K562 (cell line): ENCODE data around the gene NABP2. TPM values are rescaled to one million over a fixed set of nuclear protein-coding genes. Genes with fewer than 3 reads are reported as not detected.

Source experiments
- ATAC-seq: fragments of 200-7000 bp; cut with Tn5 transposase; 3 replicates; pipeline ENCODE4 v1.9.1; 2020; ENCODE audit warnings: moderate library complexity
- BruUV-seq: library from RNA; stranded (reverse); fragments of 400-500 nt; replicated peaks from 2 replicates; lab custom pipeline; 2021; lab: Mats Ljungman, UMichigan
- CTCF ChIA-PET: fragments of 300-600 bp; formaldehyde crosslinking; extraction: SDS; loops from one replicate; lab custom pipeline; 2021; ENCODE audit warnings: low intra/inter-chr PET ratio; lab: Yijun Ruan, JAX
- POLR2A ChIA-PET: fragments of 300-600, 350-650 bp; sonication (Branson Sonifier 250); formaldehyde crosslinking; extraction: SDS; loops from one replicate; lab custom pipeline; 2021; ENCODE audit warnings: antibody characterized with exemption, inconsistent platforms; lab: Yijun Ruan, JAX
- DNase-seq, 4 experiments: peaks; one replicate each; pipeline versions ENCODE4 v3.0.0 to v3.0.0-alpha.2; 2011 to 2018; ENCODE audit warnings: low spot score in 3 of 4, mixed read lengths in 3 of 4; ENCODE audit errors: extremely low read depth in 1 of 4
- FAIRE-seq: peaks from 2 replicates; lab custom pipeline; 2011; peaks lifted over from hg19 to GRCh38; lab: Jason Lieb, UNC
- H2AFZ ChIP-seq: 2 replicates; pipeline ENCODE4 v1.6.0; 2011; ENCODE audit warnings: low read depth, low read length, control low read depth, inconsistent platforms
- H3K27ac ChIP-seq: fragments of 200-600 bp; 3 replicates; pipeline ENCODE4 v1.8.0; 2011; ENCODE audit warnings: low read depth, mild to moderate bottlenecking, control low read depth, inconsistent platforms, low read length, moderate library complexity, mixed read lengths; ENCODE audit errors: extremely low read depth
- H3K27me3 ChIP-seq, 2 experiments: fragments of 300-600 bp in 1 of 2; 2 replicates in 1 of 2; 3 replicates in 1 of 2; pipeline versions ENCODE4 v1.6.0 to v1.8.0; 2011; ENCODE audit warnings: inconsistent platforms in 2 of 2, low read length in 2 of 2, mild to moderate bottlenecking in 1 of 2, mixed read lengths in 1 of 2, moderate library complexity in 1 of 2; ENCODE audit not compliant: control insufficient read depth in 2 of 2, insufficient read depth in 2 of 2
- H3K36me3 ChIP-seq: fragments of 300-600 bp; 3 replicates; pipeline ENCODE4 v1.8.0; 2011; ENCODE audit warnings: mild to moderate bottlenecking, low read length, inconsistent platforms; ENCODE audit not compliant: control insufficient read depth, insufficient read depth
- H3K4me1 ChIP-seq, 2 experiments: fragments of 200-600 bp in 1 of 2; replicated peaks in 1 of 2; 2 replicates in 1 of 2; 3 replicates in 1 of 2; pipeline versions ENCODE4 v1.5.1 to v1.8.0; 2011; ENCODE audit warnings: inconsistent platforms in 2 of 2, low read length in 2 of 2, mild to moderate bottlenecking in 1 of 2, mixed read lengths in 1 of 2, moderate library complexity in 1 of 2; ENCODE audit not compliant: control insufficient read depth in 2 of 2, insufficient read depth in 2 of 2
- H3K4me2 ChIP-seq: 2 replicates; pipeline ENCODE4 v1.6.1; 2011; ENCODE audit warnings: low read length, control low read depth, inconsistent platforms, mixed read lengths; ENCODE audit not compliant: insufficient read depth
- H3K4me3 ChIP-seq: fragments of 200-600 bp; sonication (generic), shearing (Covaris generic); 2 replicates; pipeline ENCODE4 v1.5.1; 2016; ENCODE audit warnings: control low read depth, inconsistent platforms
- H3K79me2 ChIP-seq: fragments of 200-600 bp; 3 replicates; pipeline ENCODE4 v1.8.0; 2011; ENCODE audit warnings: low read length, inconsistent platforms; ENCODE audit not compliant: control insufficient read depth, insufficient read depth
- H3K9ac ChIP-seq, 2 experiments: 2 replicates each; pipeline versions ENCODE4 v1.6.0 to v1.6.1; 2011; ENCODE audit warnings: low read depth in 2 of 2, low read length in 2 of 2, control low read depth in 1 of 2, inconsistent platforms in 1 of 2, mild to moderate bottlenecking in 1 of 2, mixed read lengths in 1 of 2; ENCODE audit not compliant: insufficient read depth in 1 of 2
- H3K9me1 ChIP-seq: one replicate; pipeline ENCODE4 v1.6.0; 2011; ENCODE audit warnings: inconsistent platforms, mild to moderate bottlenecking, low read length, moderate library complexity; ENCODE audit not compliant: control insufficient read depth, insufficient read depth
- H3K9me3 ChIP-seq: replicated peaks from 2 replicates; pipeline ENCODE4 v1.5.1; 2011; ENCODE audit warnings: low read depth, low read length, inconsistent platforms; ENCODE audit not compliant: control insufficient read depth, insufficient read depth
- H4K20me1 ChIP-seq: replicated peaks from 2 replicates; pipeline ENCODE4 v1.6.1; 2011; ENCODE audit warnings: low read length, inconsistent platforms, mixed read lengths; ENCODE audit not compliant: control insufficient read depth, insufficient read depth
- KDM5B ChIP-seq: fragments of 200-600 bp; sonication (generic); IDR thresholded peaks from 2 replicates; pipeline ENCODE4 v1.6.1; 2012; ENCODE audit warnings: low read depth, mild to moderate bottlenecking, moderate library complexity, low read length, control low read depth, inconsistent platforms; ENCODE audit not compliant: insufficient replicate concordance
- RBBP5 ChIP-seq: fragments of 200-600 bp; sonication (generic); IDR thresholded peaks from 2 replicates; pipeline ENCODE4 v1.6.1; 2012; ENCODE audit warnings: borderline replicate concordance, mild to moderate bottlenecking, low read length, control low read depth, inconsistent platforms; ENCODE audit not compliant: insufficient read depth, poor library complexity, severe bottlenecking
- SLC30A9 ChIP-seq: fragments of 250-450 bp; sonication (Bioruptor Pico); IDR thresholded peaks from 2 replicates; pipeline ENCODE4 v1.8.0; 2022; ENCODE audit warnings: mild to moderate bottlenecking, moderate library complexity
- TGIF2 ChIP-seq: sonication (generic); formaldehyde crosslinking; IDR thresholded peaks from 2 replicates; pipeline ENCODE4 v1.8.1; 2022; ENCODE audit warnings: mild to moderate bottlenecking, missing genetic modification reagents, moderate library complexity
- ZNF263 ChIP-seq: sonication (generic); formaldehyde crosslinking; IDR thresholded peaks from 2 replicates; pipeline ENCODE4 v1.8.0; 2022; ENCODE audit warnings: mild to moderate bottlenecking, missing genetic modification reagents, borderline replicate concordance
- WGBS: fragments of 100-300 bp; shearing (Covaris generic); methylation state at CpG from one replicate; pipeline ENCODE4 v1.1.6; 2016; ENCODE audit warnings: low coverage, mixed read lengths; ENCODE audit not compliant: insufficient coverage; ENCODE audit errors: missing lambda C conversion rate; 5-methylcytosine and 5-hydroxymethylcytosine counted together
- in situ Hi-C: fragments of 300-500 bp; cut with MboI; formaldehyde crosslinking; loops from 4 replicates; pipeline ENCODE4 v1.15.0; 2018; ENCODE audit warnings: inconsistent platforms, mixed read lengths
- intact Hi-C: fragments of 100-400 bp; cut with micrococcal nuclease; formaldehyde crosslinking; loops from 2 replicates; pipeline ENCODE4 v1.14.2; 2022
- polyA plus RNA-seq, 8 experiments: library from polyadenylated mRNA; depleted of rRNA in 4 of 8; stranded (reverse) in 5 of 8; unstranded in 3 of 8; fragments of >200 nt; fragmentation: Nextera tagmentation in 2 of 8; fragmentation: Illumina TruSeq in 1 of 8; extraction: Ambion mirVana in 2 of 8; extraction: Trizol in 1 of 8; gene quantifications; 2 replicates each; pipeline versions ENCODE4 v1.2.1 to v1.2.3, GENCODE V29; 2011 to 2014; ENCODE audit warnings: inconsistent platforms in 1 of 8, missing spikeins in 1 of 8
- total RNA-seq, 7 experiments: library from RNA; depleted of rRNA in 6 of 7; stranded (reverse); fragments of >200 nt in 6 of 7; fragmentation: Illumina TruSeq in 2 of 7; extraction: Trizol in 2 of 7; gene quantifications; 2 replicates each; pipeline versions ENCODE4 v1.2.1 to v1.2.3, GENCODE V29; 2011 to 2021; ENCODE audit warnings: low replicate concordance in 1 of 7
- TF ChIP-seq, protein P1 (sequence below), 3 experiments: IDR thresholded peaks in 2 of 3; conservative IDR thresholded peaks in 1 of 3; 2 replicates each; pipeline ENCODE4 v1.5.1; 2011 to 2012; ENCODE audit warnings: low read length in 3 of 3, mild to moderate bottlenecking in 3 of 3, control low read depth in 2 of 3, improper control_type of control experiment in 1 of 3, inconsistent platforms in 1 of 3, low read depth in 1 of 3, mixed read lengths in 1 of 3, moderate library complexity in 1 of 3; ENCODE audit not compliant: insufficient read depth in 2 of 3
- TF ChIP-seq, protein P2 (sequence below), 2 experiments: IDR thresholded peaks; 2 replicates each; pipeline ENCODE4 v1.6.1; 2012; ENCODE audit warnings: improper control_type of control experiment in 2 of 2, low read depth in 2 of 2, low read length in 2 of 2, borderline replicate concordance in 1 of 2
- TF ChIP-seq, protein P3 (sequence below), 3 experiments: fragments of 200-800 bp in 1 of 3; fragments of 250-450 bp in 1 of 3; fragments of 450-650 bp in 1 of 3; sonication (Bioruptor Pico) in 1 of 3; sonication (Bioruptor generic) in 1 of 3; formaldehyde crosslinking in 1 of 3; IDR thresholded peaks; 2 replicates each; pipeline versions ENCODE4 v1.6.1 to v1.8.0; 2016 to 2022; ENCODE audit warnings: mild to moderate bottlenecking in 2 of 3, missing genetic modification characterization in 2 of 3, missing compliant biosample characterization in 1 of 3, moderate library complexity in 1 of 3

NABP2 gene
- total and polyA plus RNA-seq, 9 of the 15 experiments (the other 6 are each of a cell fraction or from before 2014, with no cell fraction given) = 11.3 to 60.6 (median 43.5) TPM

DNA sequence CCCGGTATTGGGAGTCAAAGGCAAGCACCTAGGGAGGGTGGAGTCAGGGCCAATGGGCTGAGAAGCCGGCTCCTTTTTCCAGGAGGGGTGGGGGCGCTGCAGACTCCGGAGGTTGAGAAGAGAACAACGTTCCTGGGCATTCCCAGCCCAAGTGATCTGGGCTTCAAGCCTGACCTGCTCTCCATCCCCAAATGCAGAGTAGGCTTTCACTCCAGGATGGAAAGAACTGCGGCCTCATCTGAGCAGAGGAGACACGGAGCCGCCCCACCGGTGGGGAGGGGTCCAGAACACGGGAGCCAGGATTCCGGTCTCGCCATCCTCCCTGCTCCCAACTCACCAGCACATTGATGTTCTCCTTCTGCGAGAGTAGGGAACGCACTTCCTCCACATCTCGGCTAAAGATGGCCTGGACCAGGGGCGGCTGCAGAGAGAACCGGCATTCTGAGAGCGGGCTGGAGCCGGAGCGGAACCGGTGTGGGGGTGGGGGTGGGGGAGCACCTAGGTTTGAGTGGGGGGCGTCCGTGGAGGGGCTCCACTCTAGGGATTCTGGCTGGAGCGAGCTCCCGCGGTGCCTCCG lies 33.4 kb downstream of the NABP2 start:
- TF ChIP-seq, protein P1, sequence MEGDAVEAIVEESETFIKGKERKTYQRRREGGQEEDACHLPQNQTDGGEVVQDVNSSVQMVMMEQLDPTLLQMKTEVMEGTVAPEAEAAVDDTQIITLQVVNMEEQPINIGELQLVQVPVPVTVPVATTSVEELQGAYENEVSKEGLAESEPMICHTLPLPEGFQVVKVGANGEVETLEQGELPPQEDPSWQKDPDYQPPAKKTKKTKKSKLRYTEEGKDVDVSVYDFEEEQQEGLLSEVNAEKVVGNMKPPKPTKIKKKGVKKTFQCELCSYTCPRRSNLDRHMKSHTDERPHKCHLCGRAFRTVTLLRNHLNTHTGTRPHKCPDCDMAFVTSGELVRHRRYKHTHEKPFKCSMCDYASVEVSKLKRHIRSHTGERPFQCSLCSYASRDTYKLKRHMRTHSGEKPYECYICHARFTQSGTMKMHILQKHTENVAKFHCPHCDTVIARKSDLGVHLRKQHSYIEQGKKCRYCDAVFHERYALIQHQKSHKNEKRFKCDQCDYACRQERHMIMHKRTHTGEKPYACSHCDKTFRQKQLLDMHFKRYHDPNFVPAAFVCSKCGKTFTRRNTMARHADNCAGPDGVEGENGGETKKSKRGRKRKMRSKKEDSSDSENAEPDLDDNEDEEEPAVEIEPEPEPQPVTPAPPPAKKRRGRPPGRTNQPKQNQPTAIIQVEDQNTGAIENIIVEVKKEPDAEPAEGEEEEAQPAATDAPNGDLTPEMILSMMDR (IDR thresholded peaks at IDR 0.05 in 2 of 3, conservative IDR thresholded peaks at IDR 0.05 in 1 of 3; ENCODE audit: insufficient read depth in 2 of 3, low read depth in 1 of 3, low read length in 3 of 3) = peak; percentile 8 to 28 (median 13); a peak in 2 of 6 replicates
- TF ChIP-seq ZNF263 (CRISPR knock-in tag) = peak; percentile 8; the same call in 1 of the 2 replicates
- TF ChIP-seq, protein P2, sequence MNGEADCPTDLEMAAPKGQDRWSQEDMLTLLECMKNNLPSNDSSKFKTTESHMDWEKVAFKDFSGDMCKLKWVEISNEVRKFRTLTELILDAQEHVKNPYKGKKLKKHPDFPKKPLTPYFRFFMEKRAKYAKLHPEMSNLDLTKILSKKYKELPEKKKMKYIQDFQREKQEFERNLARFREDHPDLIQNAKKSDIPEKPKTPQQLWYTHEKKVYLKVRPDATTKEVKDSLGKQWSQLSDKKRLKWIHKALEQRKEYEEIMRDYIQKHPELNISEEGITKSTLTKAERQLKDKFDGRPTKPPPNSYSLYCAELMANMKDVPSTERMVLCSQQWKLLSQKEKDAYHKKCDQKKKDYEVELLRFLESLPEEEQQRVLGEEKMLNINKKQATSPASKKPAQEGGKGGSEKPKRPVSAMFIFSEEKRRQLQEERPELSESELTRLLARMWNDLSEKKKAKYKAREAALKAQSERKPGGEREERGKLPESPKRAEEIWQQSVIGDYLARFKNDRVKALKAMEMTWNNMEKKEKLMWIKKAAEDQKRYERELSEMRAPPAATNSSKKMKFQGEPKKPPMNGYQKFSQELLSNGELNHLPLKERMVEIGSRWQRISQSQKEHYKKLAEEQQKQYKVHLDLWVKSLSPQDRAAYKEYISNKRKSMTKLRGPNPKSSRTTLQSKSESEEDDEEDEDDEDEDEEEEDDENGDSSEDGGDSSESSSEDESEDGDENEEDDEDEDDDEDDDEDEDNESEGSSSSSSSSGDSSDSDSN (IDR thresholded peaks at IDR 0.05; ENCODE audit: borderline replicate concordance in 1 of 2, low read depth in 2 of 2, low read length in 2 of 2) = 0 out of 4 replicates have a peak, but pooled peaks of 1 of the 2 experiments have one; percentile 41
- TF ChIP-seq KDM5B = peak; percentile 33
- TF ChIP-seq, protein P3, sequence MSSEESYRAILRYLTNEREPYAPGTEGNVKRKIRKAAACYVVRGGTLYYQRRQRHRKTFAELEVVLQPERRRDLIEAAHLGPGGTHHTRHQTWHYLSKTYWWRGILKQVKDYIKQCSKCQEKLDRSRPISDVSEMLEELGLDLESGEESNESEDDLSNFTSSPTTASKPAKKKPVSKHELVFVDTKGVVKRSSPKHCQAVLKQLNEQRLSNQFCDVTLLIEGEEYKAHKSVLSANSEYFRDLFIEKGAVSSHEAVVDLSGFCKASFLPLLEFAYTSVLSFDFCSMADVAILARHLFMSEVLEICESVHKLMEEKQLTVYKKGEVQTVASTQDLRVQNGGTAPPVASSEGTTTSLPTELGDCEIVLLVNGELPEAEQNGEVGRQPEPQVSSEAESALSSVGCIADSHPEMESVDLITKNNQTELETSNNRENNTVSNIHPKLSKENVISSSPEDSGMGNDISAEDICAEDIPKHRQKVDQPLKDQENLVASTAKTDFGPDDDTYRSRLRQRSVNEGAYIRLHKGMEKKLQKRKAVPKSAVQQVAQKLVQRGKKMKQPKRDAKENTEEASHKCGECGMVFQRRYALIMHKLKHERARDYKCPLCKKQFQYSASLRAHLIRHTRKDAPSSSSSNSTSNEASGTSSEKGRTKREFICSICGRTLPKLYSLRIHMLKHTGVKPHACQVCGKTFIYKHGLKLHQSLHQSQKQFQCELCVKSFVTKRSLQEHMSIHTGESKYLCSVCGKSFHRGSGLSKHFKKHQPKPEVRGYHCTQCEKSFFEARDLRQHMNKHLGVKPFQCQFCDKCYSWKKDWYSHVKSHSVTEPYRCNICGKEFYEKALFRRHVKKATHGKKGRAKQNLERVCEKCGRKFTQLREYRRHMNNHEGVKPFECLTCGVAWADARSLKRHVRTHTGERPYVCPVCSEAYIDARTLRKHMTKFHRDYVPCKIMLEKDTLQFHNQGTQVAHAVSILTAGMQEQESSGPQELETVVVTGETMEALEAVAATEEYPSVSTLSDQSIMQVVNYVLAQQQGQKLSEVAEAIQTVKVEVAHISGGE (CRISPR knock-in tag; IDR thresholded peaks at IDR 0.05) = peak in 1 of 3 experiments; percentile 60; a peak in 2 of 6 replicates
- TF ChIP-seq RBBP5 = peak; percentile 12
- TF ChIP-seq SLC30A9 (CRISPR knock-in tag) = no peak
- TF ChIP-seq TGIF2 = no peak
- no TSS peak for BruUV-seq

More for the DNA sequence above, 33.4 kb downstream of the NABP2 start:
- ATAC-seq (peak; percentile 70), DNase-seq (peak; percentile 53 to 60 (median 60)), FAIRE-seq (peak; percentile 65)
- peak overlapping the region; percentile 97 for H3K4me2 ChIP-seq
- peak overlapping the region; percentile 85 to 95 for H3K9ac ChIP-seq
- peaks cover 6% of the 10 kb centered on the region for H4K20me1 ChIP-seq
- H3K4me3 ChIP-seq = peak overlapping the region; percentile 91
- H3K79me2 ChIP-seq = peaks cover 24% of the 10 kb centered on the region
- intact Hi-C loops (loop anchor here (2.0 kb wide), 2 partner anchors 33 to 139 kb away; partner anchors contain the start of genes NABP2 and ZC3H10), in situ Hi-C loops (loop anchor here (5.0 kb wide), 1 partner anchor 65 kb away; no protein-coding TSS in a partner anchor)
- H3K27ac ChIP-seq = peak overlapping the region; percentile 84
- 2% methylated on average over 22 of the region's 27 CpGs for WGBS
- no peaks in the 10 kb centered on the region for H3K27me3 ChIP-seq
- H3K4me1 ChIP-seq = peaks cover 12 to 20% of the 10 kb centered on the region in 2 experiments; a peak in 4 of 5 replicates
- H3K9me1 ChIP-seq = no peaks in the 10 kb centered on the region
- H3K36me3 ChIP-seq = peaks cover 46% of the 10 kb centered on the region; the same call in 2 of the 3 replicates
- POLR2A ChIA-PET = interaction anchor here (0.7 to 2.1 kb wide), 7 partner anchors 8 to 223 kb away, joined by 3 to 7 read pairs (median 4); partner anchors contain the start of gene COQ10A
- peak overlapping the region; percentile 98 for H2AFZ ChIP-seq
- CTCF ChIA-PET = interaction anchor here (0.5 to 2.4 kb wide), 5 partner anchors 34 to 211 kb away, joined by 3 to 11 read pairs (median 6); partner anchors contain the start of genes SMARCC2 and SPRYD4
- no peaks in the 10 kb centered on the region for H3K9me3 ChIP-seq
